Activated CD8-positive, alpha-beta memory T cell treated with anti-CD3 and anti-CD28 coated beads, Interleukin-2, amount 10 ng/mL, durations not matched to agents 7 days and 5 days (primary cell): ENCODE data around the gene AGBL4. TPM values are rescaled to one million over a fixed set of nuclear protein-coding genes. Genes with fewer than 3 reads are reported as not detected.

Experiments used
- ATAC-seq: fragments of 150-1000 bp; cut with Tn5 transposase; one replicate; pipeline ENCODE4 v1.10.0; 2021; ENCODE audit warnings: moderate library complexity
- CTCF ChIA-PET: fragments of 350-600 bp; sonication (Branson Sonifier 250); formaldehyde crosslinking; loops from one replicate; lab custom pipeline; 2021; ENCODE audit warnings: antibody characterized with exemption; lab: Charles Lee
- DNase-seq: peaks from one replicate; pipeline ENCODE4 v3.0.0-alpha.2; 2020
- H3K27ac Mint-ChIP-seq: one replicate; pipeline ENCODE4 v1.8.0; 2021; ENCODE audit warnings: mild to moderate bottlenecking, mixed read lengths
- H3K27me3 Mint-ChIP-seq: one replicate; pipeline ENCODE4 v1.8.0; 2021; ENCODE audit warnings: mixed read lengths
- H3K36me3 Mint-ChIP-seq: one replicate; pipeline ENCODE4 v1.8.0; 2021; ENCODE audit warnings: mild to moderate bottlenecking, mixed read lengths
- H3K4me1 Mint-ChIP-seq: one replicate; pipeline ENCODE4 v1.8.0; 2021; ENCODE audit warnings: mixed read lengths
- H3K4me3 Mint-ChIP-seq: one replicate; pipeline ENCODE4 v1.8.0; 2021; ENCODE audit warnings: mild to moderate bottlenecking, moderate library complexity, mixed read lengths
- H3K9me3 Mint-ChIP-seq: one replicate; pipeline ENCODE4 v1.8.0; 2022; ENCODE audit warnings: low read depth, mixed read lengths
- total RNA-seq, 2 experiments: library from RNA; stranded (reverse); gene quantifications; one replicate each; pipeline ENCODE4 v1.2.3, GENCODE V29; 2021

Gene AGBL4
- total RNA-seq, 2 experiments from 2014 or later, result not detected

DNA sequence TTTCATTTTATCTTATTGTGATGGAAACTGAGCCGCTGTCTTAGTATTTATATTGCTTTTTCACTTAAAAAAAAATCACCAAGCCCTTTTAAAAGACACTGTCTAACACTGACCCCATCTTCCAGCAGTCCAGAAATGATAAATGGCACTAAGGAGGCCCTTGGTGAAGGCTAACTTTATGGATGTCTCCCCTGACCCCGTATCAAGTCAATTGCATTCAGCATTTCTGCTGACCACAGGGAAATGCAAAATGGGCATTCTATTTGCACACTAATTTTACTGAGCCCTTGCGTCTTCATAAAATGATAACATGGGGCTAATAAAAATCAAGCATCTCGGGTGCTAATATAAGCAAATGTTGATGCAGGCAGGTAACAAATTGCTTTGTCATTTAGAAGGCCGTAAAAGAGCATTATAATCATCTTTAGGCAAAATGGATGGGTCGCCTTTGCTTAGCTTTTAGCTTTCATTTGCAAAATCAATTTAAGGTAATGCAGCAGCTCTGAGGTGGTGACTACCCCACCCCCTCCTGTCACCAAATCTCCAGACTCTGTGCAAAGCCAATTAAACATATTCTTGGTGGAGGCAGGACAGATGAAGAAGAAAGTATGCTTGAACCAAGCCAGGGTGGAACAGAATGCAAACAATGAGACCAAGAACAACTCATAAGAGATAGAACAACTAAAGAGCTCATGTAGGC is 1357.9 kb downstream of the AGBL4 start:
- Mint-ChIP-seq H3K27ac (no peak overlapping the region), H3K4me1 (no peaks in the 10 kb centered on the region), H3K27me3 (peaks cover 4% of the 10 kb centered on the region), H3K36me3 (no peaks in the 10 kb centered on the region), H3K4me3 (no peak overlapping the region), H3K9me3 (no peaks in the 10 kb centered on the region)
- ATAC-seq (no peak), DNase-seq (no peak)
- CTCF ChIA-PET, result interaction anchor here (1.1 kb wide), 1 partner anchor 11 kb away, joined by 3 read pairs; no protein-coding TSS in a partner anchor

- H3K9me3 Mint-ChIP-seq, result no peaks in the 10 kb centered on the region
These were observed 1361.9 kb downstream of the AGBL4 start for GRCh38 chr1:48661726-48662463.

GRCh38 chr1:48659801-48660200 is 1364.0 kb downstream of the AGBL4 start:
- DNase-seq, result no peak

More at GRCh38 chr1:48661726-48662463, 1361.9 kb downstream of the AGBL4 start:
- no peak overlapping the region for H3K4me3 Mint-ChIP-seq
- H3K36me3 Mint-ChIP-seq, result no peaks in the 10 kb centered on the region
- DNase-seq (no peak), ATAC-seq (no peak)
- H3K27ac Mint-ChIP-seq, result no peak overlapping the region
- H3K27me3 Mint-ChIP-seq, result peaks cover 4% of the 10 kb centered on the region
- CTCF ChIA-PET, result interaction anchor here (0.8 kb wide), 1 partner anchor 16 kb away, joined by 3 read pairs; no protein-coding TSS in a partner anchor
- no peaks in the 10 kb centered on the region for H3K4me1 Mint-ChIP-seq

GRCh38 chr1:48657413-48657812 is 1366.3 kb downstream of the AGBL4 start:
- H3K4me3 Mint-ChIP-seq, result no peak overlapping the region
- CTCF ChIA-PET, result no interaction called here
- no peaks in the 10 kb centered on the region for H3K36me3 Mint-ChIP-seq
- H3K9me3 Mint-ChIP-seq, result no peaks in the 10 kb centered on the region
- DNase-seq, result no peak
- no peak for ATAC-seq
- H3K4me1 Mint-ChIP-seq, result no peaks in the 10 kb centered on the region
- H3K27ac Mint-ChIP-seq, result no peak overlapping the region
- no peaks in the 10 kb centered on the region for H3K27me3 Mint-ChIP-seq

More at GRCh38 chr1:48659801-48660200, 1364.0 kb downstream of the AGBL4 start:
- ATAC-seq, result no peak
- no peaks in the 10 kb centered on the region for H3K9me3 Mint-ChIP-seq
- no peak overlapping the region for H3K27ac Mint-ChIP-seq
- no peaks in the 10 kb centered on the region for H3K4me1 Mint-ChIP-seq
- H3K4me3 Mint-ChIP-seq, result no peak overlapping the region
- CTCF ChIA-PET, result interaction anchor here (1.7 kb wide), 1 partner anchor 14 kb away, joined by 3 read pairs; no protein-coding TSS in a partner anchor
- peaks cover 3% of the 10 kb centered on the region for H3K27me3 Mint-ChIP-seq
- H3K36me3 Mint-ChIP-seq, result no peaks in the 10 kb centered on the region

DNA sequence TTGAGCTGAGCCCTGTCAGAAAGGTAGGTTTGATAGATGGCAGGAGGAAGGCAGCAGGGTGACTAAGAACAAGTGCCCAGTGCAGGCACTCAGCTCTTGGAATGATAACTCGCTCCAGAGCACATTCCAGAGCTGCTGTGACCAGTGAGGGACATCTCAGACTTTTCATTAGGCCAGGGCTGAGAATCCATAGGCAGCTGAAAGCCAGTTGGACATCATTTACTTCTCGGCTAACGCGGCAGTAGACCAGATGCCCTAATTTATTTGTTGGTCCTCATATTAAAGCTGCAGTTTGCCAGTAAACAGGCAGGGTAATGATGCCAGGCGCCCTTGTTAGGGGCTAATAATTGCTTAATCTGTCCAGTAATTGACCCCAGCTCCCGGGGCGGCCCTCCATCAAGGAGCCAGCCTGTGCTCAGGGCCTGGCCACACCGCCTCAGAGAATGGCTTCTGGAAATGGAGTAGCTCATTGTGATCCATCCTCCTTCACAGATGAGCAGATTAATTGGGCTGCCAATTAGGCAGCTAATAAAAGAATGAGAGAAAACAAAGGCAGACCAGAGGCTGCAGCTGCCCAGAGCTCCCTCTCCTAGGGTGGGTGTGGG is 1369.0 kb downstream of the AGBL4 start:
- H3K27ac Mint-ChIP-seq, result no peak overlapping the region
- ATAC-seq (no peak), DNase-seq (no peak)
- H3K4me1 Mint-ChIP-seq, result no peaks in the 10 kb centered on the region
- no peaks in the 10 kb centered on the region for H3K36me3 Mint-ChIP-seq
- no peak overlapping the region for H3K4me3 Mint-ChIP-seq
- CTCF ChIA-PET, result no interaction called here
- no peaks in the 10 kb centered on the region for H3K9me3 Mint-ChIP-seq
- H3K27me3 Mint-ChIP-seq, result no peaks in the 10 kb centered on the region

DNA sequence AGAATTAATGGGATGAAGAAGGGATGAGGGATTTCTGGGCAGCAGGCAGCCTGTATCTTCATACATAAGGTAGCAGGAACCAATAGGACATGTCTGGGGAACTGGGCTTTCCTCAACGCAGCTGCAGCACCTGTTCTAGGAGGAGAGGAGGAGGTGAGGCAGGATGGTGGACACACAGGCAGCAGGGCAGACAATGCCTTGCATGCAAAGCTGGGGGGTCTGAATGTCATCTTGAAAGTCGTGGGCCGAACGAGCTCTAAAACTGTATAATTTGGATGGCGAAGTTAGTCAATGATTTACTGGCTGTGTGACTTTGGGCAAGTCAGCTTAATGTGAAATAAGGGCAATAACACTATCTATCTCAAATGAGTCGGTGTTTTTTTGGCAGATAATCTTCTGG is 1371.4 kb downstream of the AGBL4 start:
- CTCF ChIA-PET, result no interaction called here
- no peaks in the 10 kb centered on the region for H3K4me1 Mint-ChIP-seq
- H3K4me3 Mint-ChIP-seq, result no peak overlapping the region
- no peaks in the 10 kb centered on the region for H3K27me3 Mint-ChIP-seq
- no peaks in the 10 kb centered on the region for H3K36me3 Mint-ChIP-seq
- DNase-seq (no peak), ATAC-seq (no peak)
- H3K9me3 Mint-ChIP-seq, result no peaks in the 10 kb centered on the region
- no peak overlapping the region for H3K27ac Mint-ChIP-seq

- Mint-ChIP-seq H3K27ac (no peak overlapping the region), H3K4me3 (no peak overlapping the region), H3K4me1 (no peaks in the 10 kb centered on the region), H3K27me3 (no peaks in the 10 kb centered on the region), H3K36me3 (no peaks in the 10 kb centered on the region), H3K9me3 (no peaks in the 10 kb centered on the region)
- no peak for DNase-seq
- ATAC-seq, result no peak
- CTCF ChIA-PET, result no interaction called here
These were observed 1373.9 kb downstream of the AGBL4 start for GRCh38 chr1:48649880-48650279.

DNA sequence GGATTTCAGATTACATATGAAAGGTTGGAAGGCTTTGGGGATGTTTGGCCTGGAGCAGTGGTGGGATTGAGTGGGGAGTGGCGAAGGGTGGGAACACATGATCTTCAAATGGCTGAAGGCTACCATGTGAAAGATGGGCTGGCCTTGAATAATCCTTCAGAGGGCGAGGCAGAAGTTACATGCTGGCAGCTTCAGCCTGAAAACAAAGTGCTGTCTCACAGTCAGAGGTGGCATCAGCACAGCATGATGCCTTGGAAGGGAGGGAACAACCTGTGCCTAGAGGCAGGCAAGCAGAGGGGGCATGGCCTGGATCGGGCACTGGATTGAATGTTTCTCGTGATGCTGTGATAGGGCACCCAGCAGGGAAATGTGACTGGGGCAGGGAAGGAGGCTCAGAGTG is 1377.9 kb downstream of the AGBL4 start:
- Mint-ChIP-seq H3K27ac (no peak overlapping the region), H3K4me3 (no peak overlapping the region), H3K9me3 (no peaks in the 10 kb centered on the region), H3K27me3 (no peaks in the 10 kb centered on the region), H3K4me1 (no peaks in the 10 kb centered on the region), H3K36me3 (no peaks in the 10 kb centered on the region)
- DNase-seq, result no peak
- ATAC-seq, result no peak
- CTCF ChIA-PET, result no interaction called here

- no peaks in the 10 kb centered on the region for H3K27me3 Mint-ChIP-seq
- no peak for DNase-seq
- H3K27ac Mint-ChIP-seq, result no peak overlapping the region
- H3K4me1 Mint-ChIP-seq, result no peaks in the 10 kb centered on the region
- no peak overlapping the region for H3K4me3 Mint-ChIP-seq
- no peaks in the 10 kb centered on the region for H3K9me3 Mint-ChIP-seq
- no peaks in the 10 kb centered on the region for H3K36me3 Mint-ChIP-seq
- no peak for ATAC-seq
- CTCF ChIA-PET, result no interaction called here
These were observed 1378.7 kb downstream of the AGBL4 start for GRCh38 chr1:48644905-48645605.

DNA sequence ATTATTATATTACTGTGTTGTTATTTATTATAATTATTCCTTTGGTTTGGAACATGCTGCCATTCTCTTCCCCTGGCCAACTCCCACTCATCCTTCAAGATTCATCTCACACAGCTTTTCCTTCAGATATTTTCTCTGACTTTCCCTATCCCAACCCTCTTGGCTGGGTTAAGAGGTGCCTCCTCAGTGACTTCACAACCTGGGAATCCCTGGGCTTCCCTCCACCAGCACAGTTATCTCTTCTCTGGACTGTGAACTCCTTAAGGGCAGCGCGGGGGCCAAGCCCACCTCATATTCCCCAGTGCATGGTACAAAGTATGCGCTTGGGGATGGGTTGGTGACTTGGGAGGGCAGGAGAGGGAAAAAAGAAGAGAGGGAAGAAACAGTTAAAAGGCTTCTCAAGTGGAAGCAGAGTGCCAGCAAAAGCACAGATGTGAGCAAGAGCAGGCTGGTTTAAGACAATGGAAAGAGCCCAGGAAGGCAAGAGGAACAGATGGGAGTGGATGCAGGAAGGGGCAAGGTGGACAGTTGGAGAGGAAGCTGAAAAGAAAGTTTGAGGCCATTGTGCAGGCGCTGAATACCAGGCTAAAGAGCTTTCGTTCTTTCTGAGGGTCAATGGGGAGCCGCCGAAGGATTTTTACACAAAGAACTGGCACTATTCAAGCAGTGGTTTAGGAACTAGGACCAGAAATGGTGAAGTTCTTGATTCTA is 1379.4 kb downstream of the AGBL4 start:
- CTCF ChIA-PET, result no interaction called here
- no peak for DNase-seq
- H3K27me3 Mint-ChIP-seq, result no peaks in the 10 kb centered on the region
- no peak overlapping the region for H3K4me3 Mint-ChIP-seq
- H3K9me3 Mint-ChIP-seq, result no peaks in the 10 kb centered on the region
- no peak for ATAC-seq
- no peaks in the 10 kb centered on the region for H3K4me1 Mint-ChIP-seq
- no peaks in the 10 kb centered on the region for H3K36me3 Mint-ChIP-seq
- no peak overlapping the region for H3K27ac Mint-ChIP-seq

GRCh38 chr1:48643193-48643592 is 1380.6 kb downstream of the AGBL4 start:
- no peaks in the 10 kb centered on the region for H3K4me1 Mint-ChIP-seq
- no peak for ATAC-seq
- H3K27me3 Mint-ChIP-seq, result no peaks in the 10 kb centered on the region
- no peak overlapping the region for H3K4me3 Mint-ChIP-seq
- DNase-seq, result no peak
- H3K27ac Mint-ChIP-seq, result no peak overlapping the region
- H3K36me3 Mint-ChIP-seq, result no peaks in the 10 kb centered on the region
- H3K9me3 Mint-ChIP-seq, result no peaks in the 10 kb centered on the region
- CTCF ChIA-PET, result no interaction called here

- Mint-ChIP-seq H3K36me3 (no peaks in the 10 kb centered on the region), H3K4me1 (no peaks in the 10 kb centered on the region), H3K27me3 (peaks cover 3% of the 10 kb centered on the region), H3K27ac (no peak overlapping the region), H3K9me3 (no peaks in the 10 kb centered on the region), H3K4me3 (no peak overlapping the region)
- ATAC-seq (no peak), DNase-seq (no peak)
- CTCF ChIA-PET, result no interaction called here
These were observed 1382.8 kb downstream of the AGBL4 start for GRCh38 chr1:48640836-48641492.
